DND-41 (cell line): ENCODE data around the gene FAM120C.

Experiments used
- CTCF ChIP-seq: IDR thresholded peaks from 2 replicates; pipeline ENCODE4 v1.5.1; 2012; ENCODE audit warnings: borderline replicate concordance, low read length, moderate library complexity, mild to moderate bottlenecking; ENCODE audit not compliant: poor library complexity, severe bottlenecking; ENCODE audit errors: extremely low read depth
- EZH2 ChIP-seq: IDR thresholded peaks from 3 replicates; pipeline ENCODE4 v1.6.1; 2012; ENCODE audit warnings: borderline replicate concordance, low read depth, mild to moderate bottlenecking, moderate library complexity, low read length, inconsistent platforms; ENCODE audit not compliant: severe bottlenecking

GRCh38 chrX:54171091-54171490 lies 12.0 kb downstream of the FAM120C start:
- TF ChIP-seq CTCF (no peak), EZH2 (no peak)
